Muscle of arm (tissue), 12 donors: ENCODE data around the gene MAK. TPM values are rescaled to one million over a fixed set of nuclear protein-coding genes. Genes with fewer than 3 reads are reported as not detected.
"Not testable (repeated sequence)": the region's sequence is repeated elsewhere in the genome, so short reads cannot be mapped to it uniquely, and the experiment has no call there.

Source experiments
- DNase-seq: peaks from one replicate; pipeline ENCODE4 v3.0.0-alpha.2; 2013
- polyA plus RNA-seq, 12 donors: library from polyadenylated mRNA; unstranded; fragments of 120-200 nt; gene quantifications; one replicate each; pipeline ENCODE4 v1.2.1, GENCODE V29; 2013; ENCODE audit not compliant: insufficient read length in 12 of 12

Gene MAK
- polyA plus RNA-seq, 12 donors: 0.12 to 1.1 (median 0.48) TPM; not detected in 2

DNA sequence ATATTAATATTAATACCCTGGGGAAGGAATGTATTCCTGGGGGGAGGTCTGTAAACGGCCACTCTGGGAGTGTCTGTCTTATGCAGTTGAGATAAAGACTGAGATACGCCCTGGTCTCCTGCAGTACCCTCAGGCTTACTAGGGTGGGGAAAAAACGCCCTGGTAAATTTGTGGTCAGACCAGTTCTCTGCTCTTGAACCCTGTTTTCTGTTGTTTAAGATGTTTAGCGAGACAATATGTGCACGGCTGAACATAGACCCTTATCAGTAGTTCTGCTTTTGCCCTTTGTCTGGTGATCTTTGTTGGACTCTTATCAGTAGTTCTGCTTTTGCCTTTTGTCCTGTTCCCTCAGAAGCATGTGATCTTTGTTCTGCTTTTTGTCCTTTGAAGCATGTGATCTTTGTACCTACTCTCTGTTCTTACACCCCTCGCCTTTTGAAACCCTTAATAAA is 15.5 kb upstream of the MAK start:
- not testable (repeated sequence) for DNase-seq

DNA sequence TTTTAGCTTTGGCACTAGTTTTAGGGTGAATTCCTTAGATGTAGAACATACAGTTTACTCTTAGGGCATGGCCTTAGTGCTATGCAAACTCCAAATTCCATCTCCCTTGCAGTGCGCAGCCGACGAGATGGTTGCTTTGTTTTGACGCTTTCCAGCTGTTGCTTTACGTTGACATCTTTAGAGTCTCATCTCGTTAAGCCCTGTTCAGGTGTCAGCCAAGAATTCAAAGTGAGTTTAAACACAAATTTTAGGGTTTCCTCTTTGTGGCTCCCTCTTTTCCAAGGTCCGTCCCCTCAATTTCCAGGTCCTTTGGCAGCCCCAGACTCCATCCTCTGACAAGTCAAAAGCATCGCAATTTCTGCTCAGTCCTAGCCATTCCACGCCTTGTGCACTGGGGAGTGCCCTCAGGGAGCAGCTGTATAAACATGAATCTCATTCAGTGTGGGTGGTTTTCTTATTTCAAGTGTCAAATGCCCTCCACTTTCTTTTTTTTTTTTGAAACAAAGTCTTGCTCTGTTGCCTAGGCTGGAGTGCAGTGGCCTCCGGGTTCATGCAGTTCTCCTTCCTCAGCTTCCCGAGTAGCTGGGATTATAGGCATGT is 14.1 kb upstream of the MAK start:
- no peak for DNase-seq

DNA sequence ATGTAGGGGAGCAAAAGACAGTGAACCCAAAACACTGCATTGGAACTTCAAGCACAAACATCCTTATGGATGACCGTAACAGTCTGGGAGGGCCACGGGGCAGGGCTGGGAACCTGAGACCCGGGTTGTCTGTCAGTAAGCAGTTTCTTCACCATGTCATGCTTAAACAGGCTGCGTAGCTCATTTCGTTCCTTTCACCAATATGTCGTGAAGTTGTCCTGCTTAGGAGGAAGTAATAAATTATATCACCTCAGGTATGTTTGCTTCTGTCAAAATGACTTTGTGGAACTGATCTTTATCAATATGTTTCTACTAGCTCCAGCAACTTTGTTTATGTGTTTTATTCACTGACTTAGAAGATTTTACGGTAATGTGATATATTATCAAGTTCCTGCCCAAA is 12.4 kb upstream of the MAK start:
- DNase-seq: no peak

DNA sequence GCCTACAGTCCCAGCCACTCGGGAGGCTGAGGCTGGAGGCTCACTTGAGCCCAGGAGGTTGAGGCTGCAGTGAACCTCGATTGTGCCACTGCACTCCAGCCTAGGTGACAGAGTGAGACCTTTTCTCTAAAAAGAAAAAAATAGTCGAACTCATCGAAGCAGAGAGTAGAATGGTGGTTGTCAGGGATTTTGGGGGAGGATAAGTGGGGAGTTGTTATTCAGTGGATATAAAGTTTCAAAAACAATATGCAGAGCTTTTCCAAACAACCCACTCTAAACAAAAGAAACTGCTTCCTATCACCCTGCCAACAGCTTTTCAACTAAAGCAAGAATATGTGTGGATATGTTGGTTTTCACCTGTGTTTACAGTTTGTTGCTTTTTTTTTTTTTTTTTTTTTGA is 11.6 kb upstream of the MAK start:
- no peak for DNase-seq

DNA sequence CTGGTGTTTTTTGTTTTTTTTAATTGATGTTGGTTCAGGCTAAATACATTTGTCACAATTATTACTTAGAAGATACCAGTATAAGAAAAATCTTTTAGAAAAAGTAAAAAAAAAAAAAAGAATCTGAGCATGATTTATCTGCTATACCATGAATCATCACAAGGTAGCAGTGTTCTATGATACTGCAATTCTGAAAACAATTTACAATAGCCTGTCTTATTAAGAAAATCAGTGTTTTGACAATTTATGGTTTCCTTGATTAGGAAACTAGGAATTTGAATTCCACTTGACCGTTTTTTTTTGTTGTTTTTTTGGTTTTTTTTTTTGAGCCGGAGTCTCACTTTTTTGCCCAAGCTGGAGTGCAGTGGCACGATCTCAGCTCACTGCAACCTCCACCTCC is 9.3 kb upstream of the MAK start:
- DNase-seq: no peak

- no peak for DNase-seq
Observed at GRCh38 chr6:10843554-10843953, 5.2 kb upstream of the MAK start.

DNA sequence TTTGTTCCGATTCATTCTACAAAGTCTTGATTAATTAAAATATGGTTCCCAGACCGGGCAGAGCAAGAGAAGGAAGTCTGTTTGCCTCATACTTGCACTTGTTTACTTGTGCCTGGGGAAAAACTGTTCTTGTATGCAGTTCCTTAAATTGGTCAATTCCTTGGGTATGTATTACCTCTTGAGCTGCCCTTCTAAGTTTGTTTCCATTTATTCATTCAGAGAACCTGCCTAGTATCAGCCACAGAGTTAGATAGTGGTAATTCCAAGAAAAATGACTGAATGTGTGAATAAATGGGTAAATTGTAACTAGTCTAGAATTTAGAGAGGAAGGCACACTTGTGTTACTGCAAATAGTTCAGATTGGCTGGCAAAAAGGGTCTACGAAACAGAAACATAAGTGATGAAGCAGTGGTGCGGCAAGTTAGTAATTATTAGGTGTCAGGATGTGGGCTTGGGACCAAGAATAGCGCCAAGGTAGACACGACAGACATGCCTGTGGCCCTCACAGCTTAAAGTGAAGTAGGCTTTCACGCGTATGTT is 525 bp upstream of the MAK start:
- DNase-seq: no peak

DNA sequence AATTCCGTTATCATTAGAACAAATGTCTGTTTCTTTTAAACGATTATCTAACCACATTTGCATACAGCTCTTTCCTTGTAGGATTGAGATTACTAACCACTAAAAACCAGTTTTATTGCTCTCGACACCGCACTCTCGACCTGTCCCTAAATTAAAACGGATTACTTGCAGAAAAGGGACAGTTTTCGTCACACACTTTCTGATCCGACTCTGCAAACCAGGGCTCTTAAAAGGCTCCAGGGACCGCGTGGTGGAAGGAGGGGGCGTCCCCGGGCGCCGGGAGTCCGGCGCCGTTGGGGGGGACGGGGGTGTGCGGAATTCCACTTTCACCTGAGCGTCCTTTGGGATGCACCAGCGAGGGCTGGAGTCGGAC is 731 bp downstream of the MAK start:
- DNase-seq: no peak

GRCh38 chr6:10837009-10837621 is 1.2 kb downstream of the MAK start:
- peak; percentile 24 for DNase-seq

DNA sequence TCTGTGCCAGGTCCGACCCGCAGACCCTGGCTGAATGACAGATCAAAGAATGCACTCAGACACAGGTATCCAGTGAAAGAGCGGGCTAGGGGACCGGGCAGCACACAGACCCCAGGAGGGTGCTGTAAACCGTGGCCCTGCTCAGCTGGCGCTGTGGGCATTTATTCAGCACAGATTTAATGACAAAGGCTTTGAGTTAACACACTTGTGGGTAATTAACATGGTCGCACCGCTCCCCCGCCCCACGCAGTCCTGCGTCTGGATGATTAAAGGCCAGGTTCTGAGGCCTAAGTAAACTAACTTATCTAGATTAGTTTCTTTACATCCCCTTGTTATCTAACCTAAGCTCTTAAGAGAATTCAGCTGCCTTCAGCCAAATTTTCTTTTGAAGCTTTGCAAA is 3.5 kb downstream of the MAK start:
- no peak for DNase-seq

DNA sequence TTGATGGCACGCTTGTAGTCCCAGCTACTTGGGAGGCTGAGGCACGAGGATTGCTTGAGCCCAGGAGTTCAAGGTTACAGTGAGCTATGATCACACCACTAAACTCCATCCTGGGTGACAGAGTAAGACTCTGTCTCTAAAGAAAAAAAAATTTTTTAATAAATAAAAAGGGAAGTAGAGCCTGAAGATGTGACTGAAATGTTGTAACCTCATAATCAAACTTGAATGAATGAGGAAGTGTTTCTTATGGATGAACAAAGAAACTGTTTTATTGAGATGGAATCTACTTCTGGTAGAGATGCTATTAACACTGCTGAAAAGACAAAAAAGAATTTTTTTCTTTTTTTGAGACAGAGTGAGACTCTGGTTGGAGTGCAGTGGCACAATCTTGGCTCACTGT is 6.7 kb downstream of the MAK start:
- DNase-seq: no peak

DNA sequence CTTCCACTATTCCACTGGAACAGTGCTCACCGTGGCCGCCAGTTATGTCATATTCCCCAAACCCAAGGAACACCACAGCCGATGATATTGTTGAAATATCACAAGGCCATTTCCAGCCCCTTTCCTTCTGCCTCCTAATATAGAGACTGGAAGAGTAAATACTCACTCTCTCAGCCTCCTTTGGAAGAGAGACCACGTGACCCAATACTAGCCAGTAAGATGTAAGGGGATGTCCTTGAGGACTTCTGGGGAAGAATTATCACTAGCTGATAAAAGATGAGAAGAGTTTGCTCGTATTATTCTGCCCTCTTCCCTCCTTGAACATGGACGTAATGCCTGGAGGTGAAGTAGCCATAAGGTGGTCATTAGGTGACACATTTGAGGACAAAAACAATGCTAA is 13.5 kb downstream of the MAK start:
- DNase-seq: no peak

DNA sequence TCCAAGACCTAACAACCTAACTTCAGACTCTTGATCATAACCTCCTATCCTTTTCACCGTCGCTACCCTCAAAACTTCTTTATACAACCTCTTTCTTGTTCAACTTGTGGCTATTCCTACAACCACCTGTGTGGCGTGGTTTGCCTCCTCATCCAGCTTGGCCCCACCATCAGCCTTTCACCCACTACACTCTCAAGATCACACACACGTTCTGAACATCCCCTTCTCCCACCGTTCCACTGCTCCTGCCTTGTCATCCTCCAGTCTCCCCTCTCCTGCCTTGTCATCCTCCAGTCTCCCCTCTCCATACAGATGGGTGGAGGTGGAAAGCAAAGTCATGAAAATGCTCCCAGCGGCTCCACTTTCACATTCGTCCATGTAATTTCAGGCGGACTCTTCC is 14.0 kb downstream of the MAK start:
- no peak for DNase-seq

- not testable (repeated sequence) for DNase-seq
Observed at GRCh38 chr6:10814176-10814575, 24.2 kb downstream of the MAK start.

DNA sequence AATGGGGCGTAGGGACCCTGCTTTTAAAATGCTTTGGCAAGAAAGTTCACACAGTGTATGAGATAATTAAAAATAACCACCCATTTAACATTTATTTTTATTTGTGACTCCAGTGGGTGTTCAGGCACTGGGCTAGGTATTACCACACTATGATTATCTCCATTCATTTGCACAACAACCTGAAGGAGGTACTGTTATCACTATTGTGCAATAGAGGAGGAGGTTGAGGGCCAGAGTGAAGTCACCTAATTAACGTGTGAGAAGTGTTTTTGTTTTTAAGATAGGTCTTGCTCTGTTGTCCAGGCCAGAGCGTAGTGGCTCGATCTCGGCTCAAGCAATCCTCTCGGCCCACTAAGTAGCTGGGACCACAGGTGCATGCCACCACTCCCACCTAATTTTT is 29.2 kb downstream of the MAK start:
- no peak for DNase-seq

- no peak for DNase-seq
Observed at GRCh38 chr6:10808376-10808775, 30.0 kb downstream of the MAK start.

GRCh38 chr6:10801224-10801848 is 37.0 kb downstream of the MAK start:
- peak; percentile 52 for DNase-seq

- no peak for DNase-seq
Observed at GRCh38 chr6:10800810-10801209, 37.5 kb downstream of the MAK start.

- no peak for DNase-seq
Observed at GRCh38 chr6:10794239-10794638, 44.1 kb downstream of the MAK start.

DNA sequence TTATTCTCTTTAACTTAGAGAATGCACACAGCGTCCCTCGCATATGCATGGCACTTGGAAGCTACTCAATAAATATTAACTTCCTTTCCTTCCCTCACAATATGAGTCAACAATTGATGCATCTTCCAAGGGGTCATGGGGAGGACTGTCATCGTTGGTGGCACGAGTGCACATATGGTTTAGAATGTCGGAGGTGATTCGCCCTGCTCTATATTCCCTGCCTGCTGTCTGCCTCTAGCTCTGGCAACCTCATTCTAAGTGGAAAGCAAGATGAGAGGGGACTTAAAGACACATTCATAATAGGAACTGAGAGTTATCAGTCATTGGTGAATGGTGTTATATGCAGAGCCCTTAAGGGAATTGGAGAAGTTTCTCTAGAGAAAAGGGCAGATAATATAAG is 44.6 kb downstream of the MAK start:
- DNase-seq: no peak

- no peak for DNase-seq
Observed at GRCh38 chr6:10793035-10793434, 45.3 kb downstream of the MAK start.

GRCh38 chr6:10792101-10792500 is 46.2 kb downstream of the MAK start:
- DNase-seq: no peak

DNA sequence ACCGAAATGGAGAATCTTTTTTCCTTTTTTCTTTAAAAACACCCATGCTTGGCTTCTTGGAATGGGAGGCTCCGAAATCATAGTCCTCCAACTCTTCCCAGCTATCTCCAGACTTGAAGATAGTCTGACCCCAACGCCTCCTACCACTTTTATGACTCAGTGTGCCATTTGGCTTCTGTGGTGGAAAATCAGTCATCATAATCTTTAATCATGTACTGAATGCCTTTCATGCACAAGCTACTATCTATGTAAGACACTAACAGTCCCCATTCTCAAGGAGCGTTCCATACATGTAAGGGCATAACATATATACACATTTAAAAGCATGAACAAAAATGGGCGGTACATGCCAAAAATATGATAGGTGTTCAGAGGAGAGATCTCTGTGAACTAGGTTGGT is 46.7 kb downstream of the MAK start:
- no peak for DNase-seq
